ENCODE data around the gene GRIN2C. TPM values are rescaled to one million over a fixed set of nuclear protein-coding genes. Genes with fewer than 3 reads are reported as not detected.

Gene GRIN2C
- total RNA-seq, 2 experiments from 2014 or later, result not detected

DNA sequence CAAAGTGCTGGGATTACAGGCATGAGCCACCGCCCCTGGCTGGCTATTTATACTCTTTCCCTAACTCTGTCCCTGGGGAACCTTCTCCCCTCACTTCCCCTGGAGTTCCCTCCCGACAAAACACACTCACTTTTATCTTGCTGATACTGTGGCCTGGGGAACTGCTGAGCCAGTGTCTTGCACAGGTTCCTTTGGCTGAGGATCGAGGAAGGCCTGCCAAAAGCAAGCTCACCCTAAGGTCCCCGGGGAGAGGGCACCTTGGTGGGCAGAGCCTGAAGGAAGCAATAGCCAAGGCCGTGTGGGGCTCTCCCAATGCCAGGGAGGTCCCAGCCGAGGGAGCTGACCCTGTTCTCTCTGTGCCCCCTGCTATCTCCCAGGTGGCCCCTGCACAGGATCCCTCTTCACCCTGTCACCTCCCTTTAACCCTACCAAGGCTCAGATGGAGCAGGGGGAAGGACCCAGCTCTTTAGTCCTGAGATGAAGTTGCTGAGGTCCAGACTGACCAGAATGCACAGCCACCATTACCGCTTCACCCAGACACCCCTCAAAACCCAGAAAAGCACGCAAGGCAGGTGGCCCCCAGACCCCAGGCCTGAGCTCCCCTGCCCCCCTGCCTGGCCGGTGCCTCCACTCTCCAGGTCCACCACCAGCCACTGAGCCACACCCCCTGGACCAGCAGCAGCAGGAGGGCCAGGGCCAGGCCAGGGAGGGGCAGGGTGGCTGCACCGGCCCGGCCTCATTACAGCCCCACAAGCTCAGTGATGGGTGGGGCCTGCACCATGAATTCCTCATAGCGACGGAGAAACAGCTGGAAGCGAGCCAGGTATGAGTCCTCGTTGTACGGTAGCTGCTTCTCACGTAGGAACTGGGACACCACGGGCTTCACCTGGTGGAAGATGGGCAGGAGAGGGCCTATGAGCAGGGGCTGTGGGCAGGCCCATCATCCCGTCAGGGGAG, 18.2 kb upstream of the GRIN2C start:
- POLR2A ChIA-PET, result no interaction called here
- intact Hi-C loops (cut with DNase I, micrococcal nuclease), result no loop called here
- Mint-ChIP-seq H3K9me3 (ENCODE audit: low read depth) (no peaks in the 10 kb centered on the region), H3K27me3 (no peaks in the 10 kb centered on the region), H3K4me3 (no peak overlapping the region), H3K36me3 (ENCODE audit: low read depth) (no peaks in the 10 kb centered on the region), H3K27ac (no peak overlapping the region), H3K4me1 (peaks cover 11% of the 10 kb centered on the region)
- no peak for ATAC-seq
- CTCF ChIA-PET, result interaction anchor here (7.6 kb wide), 1 partner anchor 16 kb away, joined by 76 read pairs; the partner anchor contains the start of gene GRIN2C
- DNase-seq, result no peak

DNA sequence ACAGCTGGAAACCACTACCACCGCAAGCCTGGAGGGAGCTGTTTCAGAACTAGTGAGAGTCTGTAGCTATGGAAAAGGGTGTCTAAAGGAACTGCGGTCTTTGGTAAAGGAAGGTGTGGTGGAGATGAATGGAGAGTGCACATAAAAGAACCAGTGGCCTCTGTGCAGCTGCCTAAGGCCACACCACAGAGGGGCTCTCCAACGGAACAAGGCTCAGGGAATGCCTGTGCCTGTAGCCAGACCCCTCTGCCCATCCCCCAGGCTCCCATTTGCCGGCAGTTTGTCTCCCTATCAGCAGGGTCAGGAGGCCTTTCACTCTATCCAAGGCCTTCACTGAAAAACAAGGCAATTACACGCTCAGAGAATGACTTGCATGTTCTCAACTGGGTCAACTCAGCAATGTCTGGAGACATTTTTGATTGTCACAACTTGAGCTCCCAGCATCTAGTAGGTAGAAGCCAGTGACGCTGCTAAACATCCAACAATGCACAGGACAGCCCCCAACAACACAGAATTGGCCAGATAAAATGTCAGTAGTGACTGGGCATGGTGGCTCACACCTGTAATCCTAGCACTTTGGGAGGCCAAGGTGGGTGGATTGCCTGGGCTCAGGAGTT, 16.4 kb upstream of the GRIN2C start:
- intact Hi-C loops (cut with DNase I, micrococcal nuclease), result no loop called here
- CTCF ChIA-PET, result interaction anchor here (2.0 to 7.6 kb wide), 2 partner anchors 14 to 82 kb away, joined by 4 to 76 read pairs; partner anchors contain the start of gene GRIN2C
- no peak for DNase-seq
- POLR2A ChIA-PET, result no interaction called here
- ATAC-seq, result no peak
- no peaks in the 10 kb centered on the region for H3K36me3 Mint-ChIP-seq (ENCODE audit: low read depth)
- no peak overlapping the region for H3K4me3 Mint-ChIP-seq
- no peaks in the 10 kb centered on the region for H3K9me3 Mint-ChIP-seq (ENCODE audit: low read depth)
- H3K27me3 Mint-ChIP-seq, result no peaks in the 10 kb centered on the region
- peak overlapping the region; percentile 28 for H3K27ac Mint-ChIP-seq
- H3K4me1 Mint-ChIP-seq, result peaks cover 22% of the 10 kb centered on the region

DNA sequence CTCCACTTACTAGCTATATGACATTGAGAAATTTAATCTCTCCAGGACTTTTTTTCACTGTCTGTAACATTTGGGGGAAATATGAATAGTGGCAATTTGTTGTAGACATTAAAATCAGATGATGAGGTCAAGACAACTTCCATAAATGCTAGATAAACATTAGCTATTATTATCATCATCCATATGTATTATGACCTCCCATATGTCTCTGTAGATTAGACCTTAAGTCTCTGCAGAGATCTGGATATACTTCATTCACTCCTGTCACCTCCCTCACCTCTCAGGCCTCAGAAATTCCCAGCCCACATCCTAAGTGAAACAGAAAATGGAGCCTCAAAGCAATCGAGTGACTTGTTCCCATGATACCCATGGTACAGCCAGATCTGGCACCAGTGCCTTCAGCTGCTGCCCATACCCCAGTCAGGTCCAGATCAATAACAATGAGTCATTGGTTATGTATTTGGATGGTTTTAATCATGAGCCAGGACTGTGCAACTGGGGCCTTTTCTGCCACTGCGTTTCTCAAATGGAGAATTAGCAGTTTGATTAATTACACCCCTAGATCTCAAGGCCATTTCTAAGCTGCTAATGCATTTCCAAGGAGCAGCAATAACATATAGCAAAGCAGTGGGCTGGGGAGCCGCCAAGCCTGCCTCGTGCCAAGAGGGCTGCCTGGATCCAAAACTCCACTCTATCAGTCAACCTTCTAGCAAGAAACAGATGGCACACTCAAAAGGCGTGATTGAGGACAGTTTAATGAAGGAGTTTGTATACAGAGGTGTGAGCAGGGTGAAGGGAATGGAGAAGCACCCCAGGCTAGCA, 15.7 kb upstream of the GRIN2C start:
- H3K4me3 Mint-ChIP-seq, result no peak overlapping the region
- no peaks in the 10 kb centered on the region for H3K36me3 Mint-ChIP-seq (ENCODE audit: low read depth)
- intact Hi-C loops (cut with DNase I, micrococcal nuclease), result no loop called here
- H3K9me3 Mint-ChIP-seq (ENCODE audit: low read depth), result no peaks in the 10 kb centered on the region
- ChIA-PET POLR2A (interaction anchor here (1.0 kb wide), 1 partner anchor 328 kb away, joined by 3 read pairs; no protein-coding TSS in a partner anchor), CTCF (interaction anchor here (0.6 to 7.6 kb wide), 6 partner anchors 13 to 273 kb away, joined by 3 to 76 read pairs (median 4); partner anchors contain the start of genes GRIN2C and MRPL58)
- DNase-seq (no peak), ATAC-seq (no peak)
- H3K27me3 Mint-ChIP-seq, result no peaks in the 10 kb centered on the region
- H3K27ac Mint-ChIP-seq, result peak overlapping the region; percentile 28
- H3K4me1 Mint-ChIP-seq, result peaks cover 22% of the 10 kb centered on the region

DNA sequence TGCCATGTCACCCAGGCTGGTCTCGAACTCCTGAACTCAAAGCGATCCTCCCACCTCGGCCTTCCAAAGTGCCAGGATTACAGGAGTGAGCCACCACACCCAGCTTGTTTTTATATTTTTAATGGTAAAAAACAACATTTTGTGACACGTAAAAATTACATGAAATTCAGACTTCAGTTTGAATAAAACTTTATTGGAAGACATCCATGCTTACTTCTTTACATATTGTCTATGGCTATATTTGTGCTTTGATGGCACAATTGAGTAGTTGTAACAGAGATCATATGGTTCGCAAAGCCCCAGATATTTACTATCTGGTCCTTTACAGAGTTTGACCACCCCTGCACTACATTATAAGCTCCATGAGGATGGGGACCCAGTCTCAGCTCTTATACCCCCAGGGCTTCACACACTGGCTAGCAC, 14.9 kb upstream of the GRIN2C start:
- Mint-ChIP-seq H3K27ac (no peak overlapping the region), H3K4me3 (no peak overlapping the region), H3K27me3 (no peaks in the 10 kb centered on the region), H3K36me3 (ENCODE audit: low read depth) (no peaks in the 10 kb centered on the region), H3K4me1 (peaks cover 22% of the 10 kb centered on the region), H3K9me3 (ENCODE audit: low read depth) (no peaks in the 10 kb centered on the region)
- ATAC-seq (no peak), DNase-seq (no peak)
- CTCF ChIA-PET, result interaction anchor here (0.6 to 7.6 kb wide), 7 partner anchors 12 to 272 kb away, joined by 3 to 76 read pairs (median 4); partner anchors contain the start of genes GRIN2C and MRPL58
- intact Hi-C loops (cut with DNase I, micrococcal nuclease), result loop anchor here in 1 of 2 experiments (5.0 kb wide), 3 partner anchors 672 to 1562 kb away; partner anchors contain the start of genes CDC42EP4, RPL38 and UNK
- POLR2A ChIA-PET, result interaction anchor here (0.6 to 1.0 kb wide), 2 partner anchors 31 to 329 kb away, joined by 3 to 5 read pairs; no protein-coding TSS in a partner anchor

DNA sequence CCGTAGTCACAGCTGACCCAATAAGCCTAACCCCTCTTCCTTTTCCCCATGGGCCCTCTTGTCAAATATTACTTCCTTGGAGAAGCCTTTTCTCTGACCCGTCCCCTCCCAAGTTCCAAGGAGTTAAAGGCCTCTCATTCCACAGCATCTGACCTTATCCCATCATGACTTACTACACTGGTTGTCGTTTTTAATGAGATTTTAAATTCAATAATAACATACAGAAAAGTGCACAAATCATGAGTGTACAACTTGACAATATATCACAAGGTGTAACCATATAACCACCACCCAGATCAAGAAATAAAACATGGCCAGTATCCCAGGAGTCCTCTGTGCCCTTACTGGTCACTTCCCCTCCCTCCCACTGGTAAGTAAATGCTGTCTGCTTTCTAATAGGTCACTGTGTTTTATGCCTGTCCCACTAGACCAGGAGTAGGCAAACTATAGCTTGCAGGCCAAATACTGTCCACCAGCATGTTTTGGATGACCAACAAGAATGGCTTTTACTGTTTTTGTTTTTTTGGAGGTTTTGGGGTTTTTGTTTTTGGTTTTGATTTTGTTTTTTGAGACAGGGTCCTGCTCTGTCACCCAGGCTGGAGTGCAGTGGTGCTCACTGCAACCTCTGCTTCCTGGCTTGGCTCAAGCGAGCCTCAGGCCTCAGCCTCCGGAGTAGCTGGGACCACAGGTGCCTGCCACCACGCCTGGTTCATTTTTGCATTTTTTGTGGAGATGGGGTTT, 14.4 kb upstream of the GRIN2C start:
- Mint-ChIP-seq H3K9me3 (ENCODE audit: low read depth) (no peaks in the 10 kb centered on the region), H3K4me1 (peaks cover 22% of the 10 kb centered on the region), H3K4me3 (peak overlapping the region; percentile 88), H3K27ac (peak overlapping the region; percentile 98), H3K27me3 (no peaks in the 10 kb centered on the region), H3K36me3 (ENCODE audit: low read depth) (no peaks in the 10 kb centered on the region)
- DNase-seq, result no peak
- ATAC-seq, result no peak
- intact Hi-C loops (cut with DNase I, micrococcal nuclease), result loop anchor here (1.0 to 5.0 kb wide), 19 partner anchors 22 to 1562 kb away; partner anchors contain the start of genes NHERF1 (in 2 of the 2), ATP5PD (in 1 of the 2), CDC42EP4 (in 1 of the 2) and CDR2L (in 1 of the 2)
- ChIA-PET CTCF (interaction anchor here (0.7 to 7.6 kb wide), 13 partner anchors 12 to 327 kb away, joined by 3 to 76 read pairs (median 4); partner anchors contain the start of genes GRIN2C and MRPL58), POLR2A (interaction anchor here (0.6 to 1.7 kb wide), 5 partner anchors 12 to 128 kb away, joined by 3 to 11 read pairs (median 7); no protein-coding TSS in a partner anchor)

DNA sequence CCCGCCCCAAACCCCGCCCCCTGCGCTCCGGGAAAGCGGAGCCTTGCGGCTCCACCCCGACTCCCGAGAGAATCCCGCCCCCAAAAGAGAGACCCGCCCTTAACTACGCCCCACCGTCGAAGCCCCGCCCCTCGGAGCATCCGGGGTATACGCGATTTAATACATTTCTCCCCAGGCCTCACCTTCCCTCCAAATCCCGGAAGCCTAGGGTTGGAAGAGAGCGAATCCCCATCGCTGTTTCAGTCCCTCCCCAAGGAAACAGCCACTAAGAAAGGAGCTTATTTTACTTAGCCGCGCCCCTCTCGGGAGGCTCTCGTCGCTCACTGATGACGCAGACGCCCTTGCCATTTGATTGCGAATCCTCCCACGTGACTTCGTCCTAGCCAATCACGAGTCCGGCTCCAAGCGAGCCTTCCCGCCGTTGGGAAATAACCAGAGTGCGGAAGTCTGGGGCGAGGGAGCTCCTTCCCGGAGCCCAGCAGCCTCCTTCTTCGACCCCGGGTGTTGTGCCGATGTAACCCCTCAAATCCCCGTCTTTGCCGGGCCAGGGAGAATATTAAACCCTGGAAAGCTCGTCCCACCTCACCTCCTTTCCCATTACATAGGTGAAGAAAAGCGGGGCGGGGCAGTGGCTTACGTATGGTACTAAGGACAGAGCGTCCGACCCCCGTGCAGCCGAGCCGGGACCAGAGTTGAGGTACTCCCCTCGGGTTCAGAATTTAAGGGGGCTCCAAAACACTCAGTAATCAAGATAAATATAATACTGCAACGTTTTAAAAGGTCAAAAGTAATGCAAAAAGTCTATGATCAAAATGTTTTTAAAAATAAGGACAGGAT, 13.6 kb upstream of the GRIN2C start:
- Mint-ChIP-seq H3K27me3 (no peaks in the 10 kb centered on the region), H3K36me3 (ENCODE audit: low read depth) (no peaks in the 10 kb centered on the region), H3K9me3 (ENCODE audit: low read depth) (no peaks in the 10 kb centered on the region), H3K4me3 (peak overlapping the region; percentile 88), H3K4me1 (peaks cover 22% of the 10 kb centered on the region), H3K27ac (peak overlapping the region; percentile 98)
- ChIA-PET POLR2A (interaction anchor here (0.5 to 1.7 kb wide), 12 partner anchors 11 to 1688 kb away, joined by 3 to 11 read pairs (median 4); partner anchors contain the start of genes CDR2L and HID1), CTCF (interaction anchor here (0.6 to 7.6 kb wide), 19 partner anchors 11 to 501 kb away, joined by 3 to 76 read pairs (median 4); partner anchors contain the start of genes GRIN2C and SLC25A19)
- ATAC-seq (peak; percentile 97), DNase-seq (peak; percentile 100)
- intact Hi-C loops (cut with DNase I, micrococcal nuclease), result loop anchor here (1.0 to 5.0 kb wide), 19 partner anchors 21 to 1561 kb away; partner anchors contain the start of genes NHERF1 (in 2 of the 2), ATP5PD (in 1 of the 2), CDC42EP4 (in 1 of the 2) and CDR2L (in 1 of the 2)

DNA sequence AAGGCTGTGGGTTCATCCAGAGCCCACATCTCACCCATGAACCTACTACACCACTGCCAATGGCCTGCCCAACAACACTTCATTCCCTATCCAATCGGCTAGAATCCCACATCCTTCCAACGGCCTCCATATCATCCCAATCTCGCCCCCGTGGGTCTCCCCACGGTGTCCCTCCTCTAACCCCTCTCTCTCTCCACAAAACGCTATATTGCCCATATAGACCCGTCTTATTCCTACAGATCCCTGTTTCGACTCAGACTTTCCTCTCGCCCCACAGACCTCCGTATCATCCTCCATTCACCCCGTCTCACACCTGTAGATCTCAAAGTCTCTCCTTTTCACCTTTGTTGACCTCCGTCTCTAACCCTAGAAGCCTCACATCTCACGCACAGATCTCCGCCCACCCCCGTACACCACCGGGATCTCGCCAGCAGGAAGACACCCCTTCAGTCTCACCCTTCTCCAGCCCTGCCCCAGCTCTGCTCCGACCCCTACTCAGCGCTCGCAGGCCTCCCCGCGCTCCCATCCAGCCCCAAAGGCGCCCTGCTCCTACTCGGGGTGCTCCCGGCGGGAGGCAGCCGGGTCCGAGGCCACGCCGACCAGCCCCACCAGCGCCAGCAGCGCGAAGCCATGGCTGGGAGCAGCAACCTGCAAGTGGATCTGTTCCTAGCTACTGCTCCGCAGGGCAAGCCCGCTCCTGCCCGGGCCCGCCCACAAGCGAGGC, 12.8 kb upstream of the GRIN2C start, which contains the start of gene FDXR:
TSS of gene FDXR (minus strand) at position 682 of the 724 bp plus-strand sequence. CDS start at position 632, 50 bp downstream.
- Mint-ChIP-seq H3K27ac (peak within 1 kb of the TSS; percentile 98), H3K36me3 (ENCODE audit: low read depth) (no peaks in the 10 kb centered on the region), H3K27me3 (no peaks in the 10 kb centered on the region), H3K9me3 (ENCODE audit: low read depth) (no peaks in the 10 kb centered on the region), H3K4me3 (peak within 1 kb of the TSS; percentile 88), H3K4me1 (peaks cover 22% of the 10 kb centered on the region)
- ChIA-PET CTCF (interaction anchor here (0.6 to 7.6 kb wide), 24 partner anchors 8 to 533 kb away, joined by 3 to 76 read pairs (median 4); partner anchors contain the start of genes GRIN2C and SLC25A19), POLR2A (interaction anchor here (0.5 to 1.7 kb wide), 10 partner anchors 11 to 242 kb away, joined by 3 to 11 read pairs (median 4); partner anchors contain the start of genes CDR2L and HID1)
- intact Hi-C loops (cut with DNase I, micrococcal nuclease), result loop anchor here (1.0 to 5.0 kb wide), 19 partner anchors 20 to 1560 kb away; partner anchors contain the start of genes NHERF1 (in 2 of the 2), ATP5PD (in 1 of the 2), CDC42EP4 (in 1 of the 2) and CDR2L (in 1 of the 2)
- DNase-seq, result no peak
- peak; percentile 4 for ATAC-seq

DNA sequence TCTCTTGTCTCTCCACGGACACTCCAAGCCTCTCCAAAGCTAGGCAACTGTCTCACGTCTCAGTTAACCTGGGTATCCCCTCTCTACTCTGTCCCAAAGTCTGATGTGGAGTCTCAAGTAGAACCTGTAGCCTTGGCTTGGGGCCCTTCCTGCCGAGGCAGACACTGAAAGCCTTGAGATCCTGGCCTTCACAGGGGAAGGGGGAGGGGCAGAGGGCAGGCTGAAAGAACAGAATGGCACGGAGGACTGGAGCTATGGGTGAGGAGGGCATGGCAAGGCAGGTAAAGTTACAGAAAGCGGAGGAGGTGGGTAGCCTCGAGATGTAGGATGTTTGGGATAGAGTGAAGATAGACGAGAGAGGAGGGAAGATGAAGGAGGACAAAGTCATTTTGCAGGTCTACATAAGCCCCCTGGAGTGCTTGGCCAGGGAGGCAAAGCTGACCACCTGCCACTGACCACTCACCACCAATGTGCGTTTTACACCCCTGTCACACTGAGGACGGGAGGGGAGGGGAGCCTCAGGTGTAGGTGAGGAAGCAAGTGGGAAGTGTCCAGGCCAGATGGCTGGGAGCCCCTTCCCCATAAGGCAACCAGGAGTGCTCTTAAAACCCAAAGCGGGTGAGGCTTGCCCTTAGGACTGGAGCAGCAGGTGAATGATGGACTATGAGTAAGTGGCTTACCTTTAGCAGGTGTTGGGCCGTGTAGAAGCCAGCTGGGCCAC, 11.8 kb upstream of the GRIN2C start:
- Mint-ChIP-seq H3K9me3 (ENCODE audit: low read depth) (no peaks in the 10 kb centered on the region), H3K4me1 (peaks cover 22% of the 10 kb centered on the region), H3K27me3 (no peaks in the 10 kb centered on the region), H3K4me3 (peak overlapping the region; percentile 88), H3K27ac (no peak overlapping the region), H3K36me3 (ENCODE audit: low read depth) (no peaks in the 10 kb centered on the region)
- intact Hi-C loops (cut with DNase I, micrococcal nuclease), result loop anchor here in 1 of 2 experiments (2.0 to 5.0 kb wide), 6 partner anchors 163 to 1559 kb away; partner anchors contain the start of genes CDC42EP4, LLGL2, RPL38 and UNK
- CTCF ChIA-PET, result interaction anchor here (0.6 to 7.6 kb wide), 7 partner anchors 9 to 534 kb away, joined by 3 to 76 read pairs (median 4); partner anchors contain the start of gene GRIN2C
- POLR2A ChIA-PET, result no interaction called here
- DNase-seq (no peak), ATAC-seq (no peak)

Data from activated CD4-positive, alpha-beta T cell treated with anti-CD3 and anti-CD28 coated beads for 36 hours (primary cell).